ENCODE data around the gene ERICH6B.

DNA sequence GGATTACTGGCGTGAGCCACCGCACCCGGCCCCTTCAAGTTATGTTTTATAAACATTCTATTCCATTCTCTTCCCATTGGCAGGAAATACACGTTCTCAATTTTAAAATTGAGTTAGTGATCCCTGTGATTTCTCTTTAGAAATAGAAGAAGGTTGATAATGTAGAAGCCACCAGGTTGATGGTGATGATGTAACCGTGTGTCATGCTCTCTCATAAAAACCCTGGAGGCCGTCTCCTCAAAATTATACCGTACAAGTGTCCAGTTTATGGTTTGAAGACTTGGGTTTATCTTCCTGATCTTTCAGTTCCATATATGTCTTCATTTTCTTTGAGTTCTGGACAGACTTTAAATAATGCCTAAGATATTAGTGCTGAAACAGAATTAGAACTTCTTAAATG is 118.6 kb downstream of the ERICH6B start:
- TF ChIP-seq ZNF274 (IDR thresholded peaks at IDR 0.05; ENCODE audit: borderline replicate concordance, extremely low read depth, low read length) (no peak), POLR2A (IDR thresholded peaks at IDR 0.05; ENCODE audit: control extremely low read depth in 1 of 2, low read depth in 2 of 2, low read length in 2 of 2) (no peak), EGR1 (IDR thresholded peaks at IDR 0.05; ENCODE audit: borderline replicate concordance, low read depth, low read length) (no peak), SUZ12 (IDR thresholded peaks at IDR 0.05; ENCODE audit: low read length) (no peak), EP300 (IDR thresholded peaks at IDR 0.05; ENCODE audit: borderline replicate concordance in 1 of 2, low read depth in 2 of 2, low read length in 2 of 2) (no peak)
- TF ChIP-seq, protein P1, sequence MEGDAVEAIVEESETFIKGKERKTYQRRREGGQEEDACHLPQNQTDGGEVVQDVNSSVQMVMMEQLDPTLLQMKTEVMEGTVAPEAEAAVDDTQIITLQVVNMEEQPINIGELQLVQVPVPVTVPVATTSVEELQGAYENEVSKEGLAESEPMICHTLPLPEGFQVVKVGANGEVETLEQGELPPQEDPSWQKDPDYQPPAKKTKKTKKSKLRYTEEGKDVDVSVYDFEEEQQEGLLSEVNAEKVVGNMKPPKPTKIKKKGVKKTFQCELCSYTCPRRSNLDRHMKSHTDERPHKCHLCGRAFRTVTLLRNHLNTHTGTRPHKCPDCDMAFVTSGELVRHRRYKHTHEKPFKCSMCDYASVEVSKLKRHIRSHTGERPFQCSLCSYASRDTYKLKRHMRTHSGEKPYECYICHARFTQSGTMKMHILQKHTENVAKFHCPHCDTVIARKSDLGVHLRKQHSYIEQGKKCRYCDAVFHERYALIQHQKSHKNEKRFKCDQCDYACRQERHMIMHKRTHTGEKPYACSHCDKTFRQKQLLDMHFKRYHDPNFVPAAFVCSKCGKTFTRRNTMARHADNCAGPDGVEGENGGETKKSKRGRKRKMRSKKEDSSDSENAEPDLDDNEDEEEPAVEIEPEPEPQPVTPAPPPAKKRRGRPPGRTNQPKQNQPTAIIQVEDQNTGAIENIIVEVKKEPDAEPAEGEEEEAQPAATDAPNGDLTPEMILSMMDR (IDR thresholded peaks at IDR 0.05; ENCODE audit: control extremely low read depth in 1 of 3, insufficient read depth in 1 of 3, low read depth in 1 of 3, low read length in 3 of 3): no peak
